Measurements from ENCODE around the gene IMMP2L.

The IMMP2L gene

DNA sequence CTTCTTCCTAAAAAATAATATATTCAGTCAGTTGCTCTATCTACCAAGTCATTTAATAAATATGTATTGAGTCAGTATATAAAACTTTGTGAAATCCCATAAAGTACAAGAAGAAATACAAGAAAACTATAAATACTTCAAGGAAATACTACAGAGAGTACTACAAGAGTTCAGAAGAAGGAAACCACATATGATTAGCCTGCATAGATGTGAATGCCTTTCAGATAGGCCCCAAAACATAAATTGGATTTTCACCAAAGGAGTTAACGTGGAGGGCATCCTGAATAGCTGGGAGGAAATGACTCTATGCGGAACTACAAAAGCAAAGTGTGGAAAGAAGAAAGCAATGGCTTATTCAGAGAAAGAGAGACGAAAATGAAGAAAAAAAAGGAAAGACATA is 351.3 kb downstream of the IMMP2L start:
- no peak for TF ChIP-seq CTCF (IDR thresholded peaks at IDR 0.05)

GRCh38 chr7:111210043-111210442 is 352.2 kb downstream of the IMMP2L start:
- no peak for TF ChIP-seq CTCF (IDR thresholded peaks at IDR 0.05)

DNA sequence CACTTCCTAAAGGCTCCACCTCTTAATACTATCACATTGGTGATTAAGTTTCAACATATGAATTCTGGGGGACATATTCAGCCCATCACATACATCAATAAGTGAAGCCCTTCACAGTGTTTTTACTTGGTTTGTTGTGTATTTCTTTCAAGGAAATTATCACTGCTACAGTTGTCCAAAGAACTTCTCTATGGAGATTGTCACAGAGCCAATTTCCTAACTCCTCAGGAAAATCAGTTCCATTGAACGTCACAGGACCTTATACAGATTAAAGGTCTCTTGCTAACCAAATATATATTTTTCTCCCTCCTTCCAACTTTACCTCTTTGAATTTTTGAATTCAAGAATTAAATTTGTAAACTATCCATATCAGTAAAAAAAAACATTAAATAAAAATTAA is 357.0 kb downstream of the IMMP2L start:
- no peak for TF ChIP-seq CTCF (IDR thresholded peaks at IDR 0.05)

- no peak for TF ChIP-seq CTCF (IDR thresholded peaks at IDR 0.05)
Observed at GRCh38 chr7:111202321-111202720, 360.0 kb downstream of the IMMP2L start.

GRCh38 chr7:111199643-111200042 is 362.6 kb downstream of the IMMP2L start:
- no peak for TF ChIP-seq CTCF (IDR thresholded peaks at IDR 0.05)

- TF ChIP-seq CTCF (IDR thresholded peaks at IDR 0.05): no peak
Observed at GRCh38 chr7:111198255-111198654, 364.0 kb downstream of the IMMP2L start.

GRCh38 chr7:111196655-111197054 is 365.6 kb downstream of the IMMP2L start:
- no peak for TF ChIP-seq CTCF (IDR thresholded peaks at IDR 0.05)
